ENCODE data around the gene C6.
"Not testable (repeated sequence)": the region's sequence is repeated elsewhere in the genome, so short reads cannot be mapped to it uniquely, and the experiment has no call there.

Gene C6

DNA sequence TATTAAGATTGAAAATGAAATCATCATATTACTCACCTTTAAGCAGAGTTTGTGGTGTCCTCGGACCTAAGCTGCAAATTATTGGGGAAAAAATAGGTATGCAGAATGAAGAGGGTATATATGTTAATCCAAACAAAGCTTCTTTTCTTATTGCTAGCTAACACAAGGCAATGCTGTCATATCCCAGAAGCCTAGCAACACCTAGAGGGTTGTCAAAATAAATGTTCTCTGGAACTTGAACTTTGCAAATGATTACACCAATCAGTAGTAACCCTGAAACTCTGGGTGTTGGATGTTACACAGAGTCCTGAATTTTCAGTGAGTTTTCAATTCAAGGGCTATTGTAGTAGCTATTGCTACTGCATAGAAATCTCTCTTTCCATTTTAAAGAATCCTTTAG lies at the start of gene C6:
TSS of gene C6 (minus strand) at position 193 of the 400 bp plus-strand sequence. CDS start 10,302 bp downstream, outside the sequence.
- no peak for DNase-seq (ENCODE audit: low read depth)

DNA sequence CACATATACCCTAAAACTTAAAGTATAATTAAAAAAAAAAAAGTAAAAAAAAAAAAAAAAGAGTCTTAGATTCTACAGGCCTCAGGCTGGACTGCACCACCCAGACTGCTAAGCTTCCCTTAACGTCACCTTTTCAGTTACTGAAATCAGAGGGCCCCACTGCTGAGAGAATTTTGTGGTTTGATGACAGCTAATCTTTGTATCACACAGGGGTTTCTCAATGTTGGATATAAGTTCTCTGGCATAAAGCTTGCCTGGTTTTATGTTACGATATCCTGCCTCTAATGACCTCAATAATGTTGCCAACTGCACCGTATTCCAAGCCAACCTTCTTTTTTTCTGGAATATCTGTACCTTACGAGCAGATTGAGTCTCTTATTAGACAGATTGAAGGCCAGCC lies 43.1 kb upstream of the C6 start:
- DNase-seq (ENCODE audit: low read depth): peak; percentile 28

GRCh38 chr5:41253109-41253508 lies 39.8 kb upstream of the C6 start:
- no peak for DNase-seq (ENCODE audit: low read depth)

DNA sequence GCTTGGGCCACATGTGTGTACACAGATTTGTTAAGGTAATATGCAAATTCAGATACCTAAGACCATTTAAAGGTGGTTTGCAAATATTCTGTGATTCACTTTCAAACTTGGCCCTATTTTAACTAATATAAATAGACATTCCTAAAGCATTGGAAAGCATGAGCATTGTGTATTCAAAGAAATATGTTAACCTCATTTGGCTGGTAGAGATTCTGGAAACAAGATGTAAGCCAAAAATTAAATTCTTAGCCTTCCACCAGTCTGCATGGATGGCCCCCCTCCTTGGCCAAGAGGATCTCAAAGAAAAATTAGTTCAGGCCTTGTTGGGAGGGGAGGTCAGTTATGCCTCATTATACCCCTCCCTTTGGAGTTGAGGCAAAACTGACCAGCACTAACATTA lies 38.7 kb upstream of the C6 start:
- peak; percentile 13 for DNase-seq (ENCODE audit: low read depth)

DNA sequence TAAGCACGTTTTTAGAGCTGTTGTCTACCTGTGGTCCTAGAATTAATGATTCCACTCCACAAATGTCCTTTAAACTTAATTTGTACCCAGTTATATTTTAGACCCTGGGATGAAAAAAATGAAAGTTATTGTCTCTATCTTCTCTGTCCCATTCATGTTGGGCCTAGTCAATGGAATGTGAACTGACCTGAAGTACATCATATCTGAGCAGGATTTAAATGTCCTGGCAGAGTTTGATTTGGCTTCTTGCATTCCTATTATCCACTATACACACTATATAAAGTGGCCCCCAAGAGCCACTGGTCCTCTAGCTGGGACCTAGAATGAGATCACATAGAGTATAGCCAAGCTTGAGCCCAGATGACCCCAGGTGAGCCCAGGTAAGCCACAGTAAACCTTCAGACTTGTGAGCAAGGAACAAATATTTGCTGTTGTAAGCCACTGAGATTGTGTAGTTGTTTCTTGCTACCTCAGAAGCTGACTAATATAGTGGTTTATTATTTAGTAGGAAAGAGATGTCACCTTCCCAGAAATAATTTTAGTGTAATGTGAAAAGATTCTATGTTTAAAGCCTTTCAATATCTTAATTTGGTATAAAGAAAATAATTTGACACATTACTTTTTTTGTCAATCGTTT lies 37.1 kb upstream of the C6 start:
- DNase-seq (ENCODE audit: low read depth): no peak

- DNase-seq (ENCODE audit: low read depth): no peak
These were observed 33.8 kb upstream of the C6 start for GRCh38 chr5:41247135-41247534.

DNA sequence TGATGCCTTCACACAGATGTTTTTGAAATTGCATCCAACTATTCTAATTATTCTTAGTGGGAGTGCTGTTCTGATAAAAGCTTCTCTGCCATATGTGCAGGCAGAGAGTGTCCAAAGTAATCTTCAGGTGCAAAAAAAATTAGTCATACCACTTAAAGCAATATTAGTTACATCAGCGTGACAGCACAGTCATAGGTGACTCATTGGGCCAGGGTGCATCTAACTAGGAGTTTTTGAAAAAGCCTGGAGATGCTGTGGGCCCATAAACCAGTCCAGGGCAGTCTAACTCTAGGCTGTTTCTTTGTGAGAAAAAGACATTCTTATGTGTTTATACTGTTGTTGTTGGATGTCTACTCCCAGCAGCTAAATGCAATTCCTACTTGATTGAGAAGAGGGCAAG lies 33.0 kb upstream of the C6 start:
- DNase-seq (ENCODE audit: low read depth): peak; percentile 59

GRCh38 chr5:41243558-41243957 lies 30.2 kb upstream of the C6 start:
- DNase-seq (ENCODE audit: low read depth): no peak

DNA sequence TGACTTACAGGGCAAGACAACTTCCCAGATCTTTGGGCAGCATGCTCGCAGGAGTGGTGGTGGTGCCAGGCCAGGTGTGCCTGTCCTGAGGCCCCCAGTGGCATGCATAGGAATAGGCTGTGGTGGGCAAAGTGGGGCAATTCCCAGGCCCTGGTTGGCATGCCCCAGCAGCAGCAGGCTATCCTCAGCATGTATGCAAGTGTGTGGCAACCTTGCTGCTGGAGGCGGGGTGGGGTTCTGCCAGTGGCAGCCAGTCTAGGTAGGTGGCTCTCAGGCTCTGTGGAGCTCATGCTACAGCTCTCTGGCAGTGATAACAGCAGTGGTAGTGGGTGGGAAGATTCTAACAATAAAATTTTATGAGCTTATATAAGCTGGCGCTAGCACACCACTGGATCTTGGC lies 27.7 kb upstream of the C6 start:
- DNase-seq (ENCODE audit: low read depth): no peak

GRCh38 chr5:41240390-41240789 lies 27.1 kb upstream of the C6 start:
- DNase-seq (ENCODE audit: low read depth): no peak

DNA sequence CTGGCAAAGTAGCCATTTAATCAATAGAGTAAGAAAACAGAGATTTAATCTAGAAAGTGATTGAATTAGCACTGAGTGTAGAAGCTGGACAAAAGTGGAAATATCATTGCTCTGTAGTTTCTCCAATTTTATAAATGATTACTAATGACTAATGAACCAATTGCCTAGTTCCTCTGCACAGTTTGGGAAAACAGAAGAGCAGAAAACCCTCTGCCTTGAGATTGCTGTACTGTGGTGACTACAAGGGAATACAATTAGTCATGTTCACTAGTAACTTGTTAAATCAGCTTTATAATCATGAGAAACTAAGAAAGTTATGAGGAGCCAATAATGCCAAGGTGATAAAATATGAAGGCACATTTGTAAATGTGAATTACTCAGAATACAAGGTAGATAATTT lies 21.1 kb upstream of the C6 start:
- DNase-seq (ENCODE audit: low read depth): no peak

DNA sequence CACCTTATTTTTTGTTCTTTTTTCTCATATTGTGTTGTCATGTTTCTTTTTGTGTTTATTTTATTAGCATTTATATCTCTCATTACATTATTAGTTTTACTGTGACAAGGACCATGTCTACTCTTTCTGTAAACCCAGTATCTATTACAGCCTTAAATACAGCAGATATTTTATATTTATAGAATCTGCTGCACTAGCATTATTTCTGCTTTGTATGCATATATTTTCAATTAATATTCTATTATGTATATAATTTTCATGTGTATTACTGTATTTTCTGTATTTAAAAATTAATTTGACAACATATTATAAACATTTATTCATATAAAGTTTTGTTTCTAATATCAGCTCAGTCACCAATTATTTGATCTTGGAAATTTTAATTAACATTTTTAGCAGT lies 19.5 kb upstream of the C6 start:
- no peak for DNase-seq (ENCODE audit: low read depth)

- DNase-seq (ENCODE audit: low read depth): not testable (repeated sequence)
These were observed 16.9 kb upstream of the C6 start for GRCh38 chr5:41230276-41230675.

GRCh38 chr5:41223962-41224361 lies 10.6 kb upstream of the C6 start:
- DNase-seq (ENCODE audit: low read depth): no peak

GRCh38 chr5:41219658-41220269 lies 6.4 kb upstream of the C6 start:
- peak; percentile 16 for DNase-seq (ENCODE audit: low read depth)

GRCh38 chr5:41218929-41219657 lies 5.8 kb upstream of the C6 start:
- DNase-seq (ENCODE audit: low read depth): peak; percentile 7

GRCh38 chr5:41214182-41214581 lies 850 bp upstream of the C6 start:
- DNase-seq (ENCODE audit: low read depth): no peak

DNA sequence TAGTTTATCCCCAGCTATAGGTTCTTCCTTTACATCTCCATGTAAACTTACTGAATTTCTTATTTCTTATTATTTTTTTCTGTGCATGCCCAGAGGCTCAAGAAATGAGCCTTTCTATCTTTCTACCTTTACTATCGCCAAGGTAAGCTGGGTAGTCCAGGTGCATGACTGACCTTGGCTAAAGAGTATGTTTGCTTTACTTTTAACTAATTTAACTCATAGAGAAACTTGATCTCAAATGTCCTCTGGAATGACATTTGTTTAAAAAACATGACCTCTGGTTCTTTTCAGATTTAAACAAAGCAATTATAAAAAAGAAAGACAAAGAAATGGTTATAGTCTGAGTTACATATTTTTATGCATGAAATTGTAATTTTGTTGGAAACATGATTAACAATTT lies 397 bp downstream of the C6 start:
- DNase-seq (ENCODE audit: low read depth): no peak

DNA sequence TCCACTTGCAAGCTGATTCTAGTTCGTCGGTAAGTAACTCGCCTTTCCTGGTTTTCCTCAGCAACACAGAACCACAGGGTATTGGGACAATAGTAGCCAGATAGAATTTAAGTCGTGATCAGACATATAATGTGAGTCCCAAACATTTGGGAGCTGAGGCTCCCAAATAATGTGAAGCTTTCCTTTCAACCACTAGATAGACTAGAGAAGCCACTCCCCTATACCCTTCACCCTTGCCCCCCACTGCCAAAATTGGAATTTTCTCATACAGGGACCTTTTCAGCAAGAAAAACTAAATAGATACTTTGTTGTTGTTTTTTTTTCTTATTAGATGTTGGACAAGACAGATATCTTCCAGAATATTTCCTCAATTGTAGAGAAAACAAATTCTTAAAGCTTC lies 1.9 kb downstream of the C6 start:
- no peak for DNase-seq (ENCODE audit: low read depth)

DNA sequence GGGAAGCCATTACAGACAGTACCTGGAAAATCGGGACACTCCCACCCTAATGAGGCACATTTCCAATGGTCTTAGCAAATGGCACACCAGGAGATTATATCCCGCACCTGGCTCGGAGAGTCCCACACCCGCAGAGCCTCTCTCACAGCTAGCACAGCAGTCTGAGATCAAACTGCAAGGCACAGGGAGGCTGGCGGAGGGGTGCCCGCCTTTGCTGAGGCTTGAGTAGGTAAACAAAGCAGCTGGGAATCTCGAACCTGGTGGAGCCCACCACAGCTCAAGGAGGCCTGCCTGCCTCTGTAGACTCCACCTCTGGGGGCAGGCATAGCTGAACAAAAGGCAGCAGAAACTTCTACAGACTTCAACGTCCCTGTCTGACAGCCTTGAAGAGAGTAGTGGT lies 7.9 kb downstream of the C6 start:
- DNase-seq (ENCODE audit: low read depth): not testable (repeated sequence)

DNA sequence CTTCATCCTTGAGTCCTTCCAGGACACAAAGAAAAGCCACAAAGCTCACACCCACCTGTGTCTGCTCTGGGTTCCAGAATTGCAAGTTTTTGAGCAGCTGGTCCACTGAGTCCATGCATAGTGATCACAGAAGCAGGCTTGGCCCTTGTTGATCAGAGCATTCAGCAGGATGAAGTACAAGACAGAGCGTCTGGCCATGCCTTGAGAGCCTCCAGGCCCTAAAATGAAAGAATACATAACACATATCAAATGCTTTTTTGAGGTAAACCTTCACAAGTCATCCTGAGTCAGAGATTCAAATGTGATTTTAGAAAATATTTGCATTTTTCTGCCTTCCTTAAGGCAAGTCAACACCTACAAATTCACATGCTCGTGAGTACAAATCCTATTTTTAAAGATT lies 10.3 kb downstream of the C6 start:
- DNase-seq (ENCODE audit: low read depth): no peak

DNA sequence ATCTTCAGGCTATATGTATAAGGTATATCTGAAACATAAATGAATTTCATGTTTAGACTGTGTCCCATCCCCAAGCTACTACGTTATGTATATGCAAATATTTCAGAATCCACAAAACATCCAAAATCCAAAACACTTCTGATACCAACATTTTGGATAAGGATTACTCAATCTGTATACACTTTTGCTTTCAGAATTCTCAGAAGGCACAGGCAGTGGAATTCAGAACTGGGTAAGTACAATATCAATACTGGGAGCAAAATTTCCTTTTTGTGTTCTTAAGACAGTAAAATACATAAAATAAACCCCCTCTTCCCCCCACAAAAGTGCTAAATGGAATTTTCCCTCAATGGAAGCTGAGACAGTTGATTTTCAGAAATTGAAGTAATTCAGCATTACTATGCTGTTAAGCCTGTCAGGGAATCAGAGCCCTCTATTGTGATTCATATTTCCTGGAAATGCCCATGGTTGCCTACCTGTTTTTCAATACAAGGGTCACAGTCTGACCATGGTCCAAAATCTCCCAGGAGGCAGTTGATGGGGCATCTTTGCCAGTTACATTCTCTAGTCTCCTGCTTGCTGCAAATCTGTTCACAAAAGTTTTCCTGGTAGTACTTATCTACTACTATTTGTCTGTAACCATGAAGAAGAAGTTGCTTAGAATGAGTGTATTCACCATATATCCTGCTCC lies 12.1 kb downstream of the C6 start:
- DNase-seq (ENCODE audit: low read depth): no peak

DNA sequence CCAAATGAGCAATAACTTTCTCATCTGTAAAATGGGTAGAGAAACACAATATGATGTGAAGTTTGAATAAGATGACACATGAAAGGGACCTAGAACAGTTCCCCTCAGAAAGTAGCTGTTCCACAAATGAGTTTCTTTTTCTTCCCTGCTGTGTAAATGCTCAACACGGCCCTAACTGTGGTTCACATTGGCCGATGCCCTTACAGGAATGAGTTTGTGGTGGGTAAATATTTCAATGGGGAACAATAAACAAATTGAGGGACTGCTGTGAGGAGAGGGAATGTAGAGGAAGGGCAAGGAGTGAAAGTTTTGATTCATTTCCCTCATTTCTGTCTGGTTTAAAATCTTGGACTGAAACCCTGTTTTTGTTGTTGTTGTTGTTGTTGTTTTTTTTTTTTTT lies 12.8 kb downstream of the C6 start:
- no peak for DNase-seq (ENCODE audit: low read depth)

Measured in fibroblast of gingiva (primary cell).